GM12872 (cell line): ENCODE results near the gene ARFGAP3.

ENCODE experiments used
- CTCF ChIP-seq: IDR thresholded peaks from 3 replicates; pipeline ENCODE4 v1.5.1; 2011; ENCODE audit warnings: low read depth, mild to moderate bottlenecking, low read length, moderate library complexity; ENCODE audit not compliant: insufficient read depth

The ARFGAP3 gene

GRCh38 chr22:42764895-42765363 is 92.1 kb downstream of the ARFGAP3 start:
- no peak for TF ChIP-seq CTCF

GRCh38 chr22:42763965-42764480 is 93.0 kb downstream of the ARFGAP3 start:
- no peak for TF ChIP-seq CTCF

- TF ChIP-seq CTCF = no peak
These were observed 96.1 kb downstream of the ARFGAP3 start for GRCh38 chr22:42760806-42761565.

- no peak for TF ChIP-seq CTCF
These were observed 98.0 kb downstream of the ARFGAP3 start for GRCh38 chr22:42758931-42759629.

- no peak for TF ChIP-seq CTCF
These were observed 102.4 kb downstream of the ARFGAP3 start for GRCh38 chr22:42754658-42755057.

- no peak for TF ChIP-seq CTCF
These were observed 104.2 kb downstream of the ARFGAP3 start for GRCh38 chr22:42752912-42753311.

- TF ChIP-seq CTCF = no peak
These were observed 104.8 kb downstream of the ARFGAP3 start for GRCh38 chr22:42752230-42752746.
